Fibroblast of peridontal ligament (primary cell): ENCODE data around the gene CDC20.

Source experiments
- DNase-seq: peaks from one replicate; pipeline ENCODE4 v3.0.0-alpha.2; 2010; ENCODE audit errors: extremely low read depth

Gene CDC20

GRCh38 chr1:43358746-43359693, at the start of gene CDC20:
Gene CDC20, plus strand, starts transcription at chr1:43358981. Its CDS starts 235 bp downstream, at chr1:43359216.
- peak; percentile 92 for DNase-seq

DNA sequence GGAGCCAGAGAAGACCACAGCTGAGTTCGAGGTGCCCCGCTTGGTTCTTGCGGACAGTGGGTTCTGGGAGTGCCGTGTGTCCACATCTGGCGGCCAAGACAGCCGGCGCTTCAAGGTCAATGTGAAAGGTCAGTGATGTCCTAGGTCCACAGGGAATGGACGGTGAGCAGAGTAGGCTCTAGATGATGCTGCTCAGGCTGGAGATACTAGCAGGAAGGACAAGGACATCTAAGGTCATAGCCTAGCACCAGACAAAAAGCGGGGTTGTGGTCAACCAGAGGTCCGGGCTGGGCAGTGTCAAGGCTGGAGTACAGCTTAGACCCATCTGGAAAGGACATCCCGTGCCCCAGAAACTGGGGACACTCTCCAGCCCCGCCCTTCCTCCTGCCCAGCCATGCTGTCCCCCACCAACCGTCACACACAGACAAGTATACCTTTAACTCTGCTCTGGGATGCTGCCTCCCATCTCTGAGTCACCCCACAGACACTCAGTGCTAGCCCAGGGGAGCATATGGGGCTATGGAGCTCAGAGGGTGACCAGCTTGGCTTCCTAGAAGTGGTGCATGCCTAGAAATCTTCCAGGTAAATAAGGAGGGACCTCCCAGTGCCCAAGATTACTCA, 49.3 kb upstream of the CDC20 start:
- no peak for DNase-seq

DNA sequence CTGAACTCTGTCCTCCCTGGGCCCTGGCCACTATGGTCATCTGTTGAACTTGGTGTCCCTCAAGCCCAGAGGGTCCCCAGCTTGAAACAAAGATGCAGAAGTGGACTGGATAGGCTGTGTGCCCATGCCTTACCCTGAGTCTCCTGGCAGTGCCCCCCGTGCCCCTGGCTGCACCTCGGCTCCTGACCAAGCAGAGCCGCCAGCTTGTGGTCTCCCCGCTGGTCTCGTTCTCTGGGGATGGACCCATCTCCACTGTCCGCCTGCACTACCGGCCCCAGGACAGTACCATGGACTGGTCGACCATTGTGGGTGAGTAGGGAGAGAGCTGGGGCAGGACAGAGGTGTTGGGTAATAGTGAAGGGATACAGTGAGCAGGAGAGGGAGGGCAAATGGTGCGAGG, 47.3 kb upstream of the CDC20 start:
- DNase-seq = no peak

DNA sequence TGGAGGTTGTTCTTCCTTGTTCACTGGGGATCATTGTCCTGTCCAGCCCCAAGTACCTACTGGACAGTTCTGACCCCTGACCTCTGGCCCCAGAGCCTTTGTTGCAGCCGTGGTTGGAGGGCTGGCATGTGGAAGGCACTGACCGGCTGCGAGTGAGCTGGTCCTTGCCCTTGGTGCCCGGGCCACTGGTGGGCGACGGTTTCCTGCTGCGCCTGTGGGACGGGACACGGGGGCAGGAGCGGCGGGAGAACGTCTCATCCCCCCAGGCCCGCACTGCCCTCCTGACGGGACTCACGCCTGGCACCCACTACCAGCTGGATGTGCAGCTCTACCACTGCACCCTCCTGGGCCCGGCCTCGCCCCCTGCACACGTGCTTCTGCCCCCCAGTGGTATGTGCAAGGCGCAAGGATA, 46.6 kb upstream of the CDC20 start:
- DNase-seq = no peak

DNA sequence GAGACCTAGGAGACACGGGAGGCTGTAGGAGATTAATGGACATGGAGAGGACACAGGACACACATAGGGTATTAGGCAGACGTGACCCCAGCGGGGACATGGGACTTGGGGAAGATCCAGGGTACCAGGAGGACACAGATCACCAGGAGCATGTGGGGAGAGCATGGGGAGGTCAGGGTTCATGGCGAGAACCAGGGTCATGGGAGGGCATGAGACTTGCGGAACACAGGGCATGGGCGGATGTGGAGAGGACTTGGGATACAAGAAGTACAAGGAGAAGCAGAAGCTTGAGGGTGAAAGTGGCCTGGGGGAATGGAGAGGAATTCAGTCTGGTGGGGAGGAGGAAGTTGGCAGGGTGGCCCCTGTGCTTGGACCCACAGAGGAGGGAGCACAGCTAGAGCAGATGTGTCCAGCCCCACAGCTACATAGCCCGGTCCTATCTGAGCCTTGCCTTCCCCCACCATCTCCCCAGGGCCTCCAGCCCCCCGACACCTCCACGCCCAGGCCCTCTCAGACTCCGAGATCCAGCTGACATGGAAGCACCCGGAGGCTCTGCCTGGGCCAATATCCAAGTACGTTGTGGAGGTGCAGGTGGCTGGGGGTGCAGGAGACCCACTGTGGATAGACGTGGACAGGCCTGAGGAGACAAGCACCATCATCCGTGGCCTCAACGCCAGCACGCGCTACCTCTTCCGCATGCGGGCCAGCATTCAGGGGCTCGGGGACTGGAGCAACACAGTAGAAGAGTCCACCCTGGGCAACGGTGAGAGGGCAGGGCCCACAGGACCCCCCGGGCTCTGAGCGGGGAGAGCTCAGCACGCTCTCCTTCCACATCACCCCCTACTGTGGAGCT, 45.9 kb upstream of the CDC20 start:
- DNase-seq = no peak

- DNase-seq = no peak
These were observed 45.0 kb upstream of the CDC20 start for GRCh38 chr1:43313771-43314170.

GRCh38 chr1:43314233-43314632, 44.5 kb upstream of the CDC20 start:
- no peak for DNase-seq

DNA sequence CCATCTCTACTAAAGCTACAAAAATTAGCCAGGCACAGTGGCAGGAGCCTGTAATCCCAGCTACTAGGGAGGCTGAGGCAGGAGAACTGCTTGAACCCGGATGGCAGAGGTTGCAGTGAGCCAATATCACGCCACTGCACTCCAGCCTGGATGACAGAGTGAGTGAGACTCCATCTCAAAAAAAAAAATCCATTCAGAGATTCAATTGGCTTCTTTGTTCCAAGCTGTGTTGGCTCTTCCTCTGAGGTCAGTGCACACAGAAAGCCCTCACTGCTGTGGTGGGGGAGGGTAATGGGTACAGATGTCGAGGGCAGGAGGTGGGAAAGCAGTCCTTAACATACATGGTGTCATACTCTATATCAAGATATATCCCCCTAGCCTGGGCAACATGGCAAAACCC, 43.3 kb upstream of the CDC20 start:
- DNase-seq = no peak

DNA sequence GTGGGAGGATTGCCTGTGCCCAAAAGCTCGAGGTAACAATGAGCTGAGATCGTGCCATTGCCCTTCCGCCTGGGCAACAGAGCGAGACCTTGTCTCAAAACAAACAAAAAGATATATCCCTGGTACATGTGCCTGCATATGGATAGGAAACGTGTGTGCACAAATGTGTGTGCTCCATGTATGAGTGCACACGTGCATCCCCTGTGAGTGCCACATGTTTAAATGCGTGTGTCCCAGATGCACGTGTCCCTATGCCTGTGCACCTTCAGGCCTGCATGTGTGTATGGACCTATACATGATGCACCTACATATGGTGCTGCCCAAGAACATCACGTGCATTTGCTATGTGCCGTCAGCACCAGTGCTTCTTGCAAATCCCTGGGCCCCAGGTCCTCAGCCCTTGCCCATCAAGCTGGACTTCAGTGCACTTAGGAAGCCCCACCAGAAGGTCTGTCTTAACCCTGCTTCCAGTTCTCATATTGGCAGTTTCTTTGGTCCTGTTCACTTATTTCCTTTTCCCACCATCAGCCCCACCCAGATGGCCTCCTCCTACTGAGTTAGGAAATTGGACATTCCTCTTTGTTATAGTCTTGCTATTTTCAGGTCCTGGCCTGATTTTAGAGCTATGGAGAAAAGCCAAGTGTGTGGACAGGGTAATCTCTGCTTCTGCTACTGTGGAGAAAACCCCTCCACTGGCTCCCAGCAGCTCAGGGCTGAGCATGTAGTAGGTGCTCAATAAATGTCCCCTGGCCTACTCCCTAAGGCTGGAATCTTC, 42.6 kb upstream of the CDC20 start:
- peak; percentile 21 for DNase-seq

GRCh38 chr1:43316738-43317520, 41.9 kb upstream of the CDC20 start:
- DNase-seq = no peak

DNA sequence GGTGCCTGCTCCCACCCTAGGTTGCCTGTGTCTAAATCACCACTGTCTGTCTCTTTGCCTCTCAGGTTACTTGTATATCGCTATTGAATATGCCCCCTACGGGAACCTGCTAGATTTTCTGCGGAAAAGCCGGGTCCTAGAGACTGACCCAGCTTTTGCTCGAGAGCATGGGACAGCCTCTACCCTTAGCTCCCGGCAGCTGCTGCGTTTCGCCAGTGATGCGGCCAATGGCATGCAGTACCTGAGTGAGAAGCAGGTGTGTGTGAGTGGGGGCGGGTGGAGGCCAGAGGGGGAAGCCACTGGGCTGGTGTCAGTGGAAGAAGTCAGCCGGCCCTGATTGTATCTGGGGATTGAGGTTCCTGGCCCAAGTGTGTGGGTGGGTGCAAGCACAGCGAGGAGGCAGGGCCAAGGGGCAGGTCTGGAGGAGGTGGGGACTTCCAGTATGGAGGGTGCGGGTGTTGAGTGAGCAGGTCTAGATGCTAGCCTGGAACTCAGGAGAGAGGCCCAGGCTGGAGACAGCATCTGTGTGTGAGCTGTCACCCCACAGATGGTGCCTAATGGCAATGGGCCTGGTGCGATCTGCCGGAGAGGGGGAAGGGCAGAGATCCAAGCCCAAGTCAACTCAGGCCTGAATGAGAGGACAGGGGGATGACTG, 40.8 kb upstream of the CDC20 start:
- no peak for DNase-seq

- DNase-seq = no peak
These were observed 40.0 kb upstream of the CDC20 start for GRCh38 chr1:43318831-43319230.

DNA sequence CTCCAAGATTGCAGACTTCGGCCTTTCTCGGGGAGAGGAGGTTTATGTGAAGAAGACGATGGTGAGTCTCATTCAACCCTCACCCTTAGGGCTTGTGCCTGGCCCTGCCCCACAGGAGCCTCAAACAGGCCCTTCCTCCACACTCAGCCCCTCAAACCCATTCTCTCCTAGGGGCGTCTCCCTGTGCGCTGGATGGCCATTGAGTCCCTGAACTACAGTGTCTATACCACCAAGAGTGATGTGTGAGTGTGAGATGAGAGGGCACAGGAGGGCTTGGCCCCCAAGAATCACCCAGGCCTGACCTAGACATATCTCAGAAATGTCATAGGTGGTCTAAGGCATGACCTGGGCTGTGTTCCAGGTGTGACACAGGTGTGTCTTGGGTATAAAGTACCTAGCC, 39.5 kb upstream of the CDC20 start:
- DNase-seq = no peak

DNA sequence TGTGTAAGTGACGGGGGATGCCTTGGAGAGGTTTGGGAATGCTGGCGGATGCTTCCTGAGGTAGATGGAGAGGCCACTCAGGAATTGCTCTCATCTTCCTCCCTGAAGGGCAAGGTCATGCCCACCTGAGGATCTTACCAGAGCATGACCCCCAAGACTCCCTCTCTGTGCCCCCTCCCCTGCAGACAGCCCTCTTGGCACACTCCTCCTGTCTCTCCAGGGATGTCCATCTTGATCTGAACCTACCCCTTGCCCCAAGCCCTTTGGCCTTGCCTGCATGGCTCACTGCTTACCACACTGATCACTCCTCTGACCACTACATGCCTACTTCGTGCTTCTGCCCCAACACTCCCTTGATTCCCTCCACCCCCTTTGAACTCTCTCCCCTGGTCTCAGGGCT, 39.0 kb upstream of the CDC20 start:
- DNase-seq = no peak

GRCh38 chr1:43321331-43321891, 37.4 kb upstream of the CDC20 start:
- DNase-seq = no peak

DNA sequence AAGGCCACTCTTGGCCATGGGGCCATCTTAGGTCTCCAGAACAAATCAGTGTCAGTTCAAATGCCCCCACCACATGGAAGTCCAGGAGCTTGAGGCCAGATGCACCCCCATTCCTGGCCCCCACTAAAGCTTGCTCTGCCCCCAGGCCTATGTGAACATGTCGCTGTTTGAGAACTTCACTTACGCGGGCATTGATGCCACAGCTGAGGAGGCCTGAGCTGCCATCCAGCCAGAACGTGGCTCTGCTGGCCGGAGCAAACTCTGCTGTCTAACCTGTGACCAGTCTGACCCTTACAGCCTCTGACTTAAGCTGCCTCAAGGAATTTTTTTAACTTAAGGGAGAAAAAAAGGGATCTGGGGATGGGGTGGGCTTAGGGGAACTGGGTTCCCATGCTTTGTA, 36.3 kb upstream of the CDC20 start:
- DNase-seq = no peak

DNA sequence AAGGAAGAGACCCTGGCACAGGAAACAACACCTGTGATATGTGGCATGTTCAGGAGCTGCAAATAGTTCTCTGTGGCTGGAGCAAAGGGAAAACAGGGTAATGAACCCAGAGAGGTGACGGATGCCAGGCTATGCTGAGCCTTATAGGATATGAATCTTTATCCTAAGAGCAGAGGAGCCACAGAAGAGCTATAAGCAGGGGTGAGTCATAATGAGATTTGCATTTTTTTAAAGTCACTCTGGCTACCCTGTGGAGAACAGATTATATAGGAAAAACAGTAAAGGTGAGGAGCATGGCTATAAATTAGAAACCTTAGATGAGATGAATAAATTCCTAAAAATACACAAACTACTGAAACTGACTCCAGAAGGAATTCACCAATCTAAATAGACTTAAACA, 34.0 kb upstream of the CDC20 start:
- no peak for DNase-seq

- no peak for DNase-seq
These were observed 33.4 kb upstream of the CDC20 start for GRCh38 chr1:43325381-43325780.

DNA sequence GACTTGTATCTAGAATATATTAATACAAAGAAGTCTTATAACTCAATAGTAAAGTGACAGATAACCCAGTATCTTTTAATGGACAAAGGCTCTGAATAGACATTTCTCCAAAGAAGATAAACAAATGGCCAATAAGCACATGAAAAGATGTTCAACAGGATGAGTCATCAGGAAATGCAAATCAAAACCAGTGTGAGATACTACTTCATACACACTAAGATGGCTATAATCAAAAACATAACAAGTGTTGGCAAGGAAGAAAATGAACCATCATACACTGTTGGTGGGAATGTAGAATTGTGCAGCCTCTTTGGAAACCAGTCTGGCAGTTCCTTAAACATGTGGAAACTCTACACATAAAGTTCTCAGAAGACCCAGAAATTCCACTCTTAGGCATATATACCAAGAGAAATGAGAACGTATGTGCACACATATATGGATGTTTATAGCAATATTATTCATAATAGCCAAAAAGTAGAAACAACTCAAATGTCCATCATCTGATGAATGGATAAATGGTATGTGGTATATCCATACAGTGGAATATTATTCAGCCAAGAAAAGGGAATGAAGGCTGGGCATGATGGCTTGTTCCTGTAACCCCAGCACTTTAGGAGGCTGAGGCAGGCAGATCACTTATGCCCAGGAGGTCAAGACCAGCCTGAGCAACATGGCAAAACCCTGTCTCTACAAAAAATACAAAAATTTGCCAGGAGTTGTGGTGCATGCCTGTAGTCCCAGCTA, 31.1 kb upstream of the CDC20 start:
- peak; percentile 84 for DNase-seq
